HUES6 (cell line): Measurements from ENCODE around the gene GLI2.

ENCODE experiments used
- H3K27ac ChIP-seq: 2 replicates; pipeline ENCODE4 v1.7.0; 2013; ENCODE audit warnings: low read depth, mild to moderate bottlenecking, low read length, inconsistent platforms
- H3K27me3 ChIP-seq: 2 replicates; pipeline ENCODE4 v1.6.1; 2013; ENCODE audit warnings: low read length; ENCODE audit not compliant: control insufficient read depth, insufficient read depth
- H3K36me3 ChIP-seq: 2 replicates; pipeline ENCODE4 v1.6.1; 2013; ENCODE audit warnings: low read length; ENCODE audit not compliant: control insufficient read depth, insufficient read depth
- H3K4me1 ChIP-seq: 2 replicates; pipeline ENCODE4 v1.6.1; 2013; ENCODE audit warnings: low read length; ENCODE audit not compliant: control insufficient read depth, insufficient read depth
- H3K4me3 ChIP-seq: 2 replicates; pipeline ENCODE4 v1.5.1; 2013; ENCODE audit warnings: low read depth, low read length
- H3K9ac ChIP-seq: one replicate; pipeline ENCODE4 v1.6.1; 2013; ENCODE audit warnings: mild to moderate bottlenecking, low read length
- H3K9me3 ChIP-seq: 2 replicates; pipeline ENCODE4 v1.6.1; 2013; ENCODE audit warnings: low read depth, low read length; ENCODE audit not compliant: control insufficient read depth, insufficient read depth

Gene GLI2

DNA sequence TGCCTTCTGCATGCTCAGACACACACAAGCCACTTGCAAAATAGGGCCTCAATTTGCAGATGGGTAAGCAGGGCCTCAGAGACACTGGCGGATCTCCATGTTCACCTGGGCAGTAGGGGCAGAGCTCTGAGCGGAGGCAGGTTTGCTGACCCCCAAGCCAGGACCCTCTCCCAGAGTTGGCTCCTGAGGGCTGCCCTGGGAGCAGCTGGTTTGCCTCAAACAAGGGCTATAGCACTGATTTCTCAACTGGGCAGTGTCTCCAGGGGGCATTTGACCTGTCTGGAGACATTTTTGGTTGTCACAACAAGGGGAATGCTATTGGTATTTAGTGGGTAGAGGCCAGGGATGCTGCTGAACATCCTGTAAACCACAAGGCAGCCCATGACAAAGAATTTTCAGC is 11.6 kb downstream of the GLI2 start:
- H3K9ac ChIP-seq: no peak overlapping the region
- peaks cover 45% of the 10 kb centered on the region for H3K4me1 ChIP-seq
- no peaks in the 10 kb centered on the region for H3K36me3 ChIP-seq
- no peaks in the 10 kb centered on the region for H3K9me3 ChIP-seq
- H3K4me3 ChIP-seq: no peak overlapping the region
- H3K27me3 ChIP-seq: no peaks in the 10 kb centered on the region
- no peak overlapping the region for H3K27ac ChIP-seq

- Histone ChIP-seq H3K4me1 (peaks cover 41% of the 10 kb centered on the region), H3K27me3 (no peaks in the 10 kb centered on the region), H3K9me3 (no peaks in the 10 kb centered on the region), H3K9ac (no peak overlapping the region), H3K36me3 (no peaks in the 10 kb centered on the region), H3K4me3 (no peak overlapping the region), H3K27ac (no peak overlapping the region)
Measured at GRCh38 chr2:120747706-120748105, 12.0 kb downstream of the GLI2 start.

GRCh38 chr2:120748310-120748709 is 12.6 kb downstream of the GLI2 start:
- H3K4me1 ChIP-seq: peaks cover 35% of the 10 kb centered on the region
- no peak overlapping the region for H3K9ac ChIP-seq
- H3K27me3 ChIP-seq: no peaks in the 10 kb centered on the region
- no peak overlapping the region for H3K27ac ChIP-seq
- no peaks in the 10 kb centered on the region for H3K9me3 ChIP-seq
- H3K36me3 ChIP-seq: no peaks in the 10 kb centered on the region
- no peak overlapping the region for H3K4me3 ChIP-seq

DNA sequence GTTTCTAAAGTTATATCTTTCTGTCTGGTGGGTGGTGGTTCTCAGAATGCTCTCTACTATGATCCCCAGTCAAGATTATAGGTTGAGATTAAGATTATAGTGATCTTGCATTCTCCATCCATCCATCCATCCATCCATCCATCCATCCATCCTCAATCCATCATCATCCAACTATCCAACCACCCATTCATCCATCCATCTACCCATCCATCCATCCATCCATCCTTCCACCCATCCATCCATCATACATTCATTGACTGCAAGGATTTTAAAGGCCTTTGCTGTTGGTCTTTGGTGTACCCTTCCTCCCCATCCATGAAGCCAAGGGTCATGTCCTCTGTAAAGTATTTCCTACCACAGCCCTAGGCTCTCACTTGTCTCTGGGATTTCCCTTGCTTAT is 13.1 kb downstream of the GLI2 start:
- Histone ChIP-seq H3K9me3 (no peaks in the 10 kb centered on the region), H3K9ac (no peak overlapping the region), H3K27ac (no peak overlapping the region), H3K4me3 (no peak overlapping the region), H3K36me3 (no peaks in the 10 kb centered on the region), H3K27me3 (no peaks in the 10 kb centered on the region), H3K4me1 (peaks cover 32% of the 10 kb centered on the region)

DNA sequence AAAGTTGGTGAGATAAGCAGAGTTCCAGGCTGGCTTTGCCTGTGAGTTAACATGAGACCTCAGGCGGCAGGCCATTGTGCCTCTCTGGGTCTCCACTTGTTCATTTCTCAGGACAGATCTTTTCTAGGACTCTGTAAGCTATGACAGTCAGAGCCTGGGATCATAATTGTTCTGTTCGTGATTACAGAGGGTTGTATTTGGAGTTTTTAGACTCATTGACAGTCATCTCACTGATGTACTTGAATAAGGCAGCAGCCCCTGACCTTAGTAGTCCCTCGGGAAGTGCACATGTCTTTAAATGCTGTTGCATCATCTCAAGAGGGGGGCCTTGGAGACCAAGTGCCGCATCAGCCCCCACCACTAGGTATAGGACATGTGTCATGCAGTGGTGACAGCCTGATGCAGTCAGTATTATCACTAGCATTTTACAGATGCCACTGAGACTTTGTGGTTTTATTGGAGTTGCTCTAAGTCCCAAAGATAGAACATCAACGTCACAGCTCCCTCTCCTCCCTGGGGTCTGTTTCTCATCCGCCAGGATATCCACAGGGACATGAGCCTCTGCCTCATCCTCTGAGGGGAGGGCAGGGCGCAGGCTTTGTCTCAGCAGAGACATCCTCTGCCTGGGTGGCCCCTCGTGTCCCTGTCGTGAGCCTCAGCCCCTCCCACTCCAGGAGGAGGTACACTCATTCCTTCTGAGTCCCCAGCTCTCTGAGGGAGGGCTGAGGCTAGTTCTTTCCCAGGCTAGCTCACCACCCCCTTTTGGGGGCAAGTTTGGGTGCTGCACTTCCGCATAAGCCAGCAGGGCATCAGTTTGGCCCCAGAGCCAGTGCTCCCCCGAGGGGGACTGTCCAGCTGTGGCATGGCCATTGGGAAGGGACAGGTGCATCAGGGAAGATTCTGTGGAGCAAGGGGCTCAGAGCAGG is 14.1 kb downstream of the GLI2 start:
- Histone ChIP-seq H3K9ac (no peak overlapping the region), H3K27ac (no peak overlapping the region)

DNA sequence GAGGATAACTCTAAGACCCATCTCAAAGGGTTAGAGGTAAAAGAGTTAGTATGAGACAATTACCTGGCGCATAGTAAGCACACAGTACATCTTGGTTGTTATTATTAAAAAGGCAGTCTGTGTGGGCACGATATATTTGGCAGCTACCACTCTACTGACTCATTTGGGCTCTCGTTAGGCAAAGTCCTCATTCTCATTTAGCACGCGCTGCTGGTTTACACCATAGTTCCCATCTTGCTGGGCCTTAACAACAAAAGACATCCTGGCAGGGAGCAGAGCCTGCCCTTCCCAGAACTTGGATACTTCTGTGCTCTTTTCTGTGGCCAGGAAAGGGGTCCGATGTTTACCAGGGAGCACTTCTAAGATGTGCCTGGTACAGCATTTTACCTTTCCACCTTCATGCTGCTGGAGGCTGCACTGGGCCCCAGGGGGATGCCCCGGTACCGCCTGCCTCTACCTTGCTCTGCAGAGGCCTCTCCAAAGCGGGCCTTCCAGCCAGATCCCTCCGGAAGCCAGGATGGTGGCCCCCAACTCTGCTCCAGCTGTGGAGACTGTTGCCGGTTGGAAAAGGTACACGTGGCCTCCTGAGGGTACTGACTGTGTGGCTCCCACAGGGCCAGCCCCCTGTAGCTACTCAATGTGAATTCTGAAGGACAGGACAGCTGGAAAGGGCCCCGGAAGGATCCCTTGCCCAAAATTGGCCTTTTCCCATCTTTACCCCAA is 15.0 kb downstream of the GLI2 start:
- H3K36me3 ChIP-seq: no peaks in the 10 kb centered on the region
- H3K9ac ChIP-seq: no peak overlapping the region
- H3K9me3 ChIP-seq: no peaks in the 10 kb centered on the region
- no peak overlapping the region for H3K27ac ChIP-seq
- no peaks in the 10 kb centered on the region for H3K27me3 ChIP-seq
- peaks cover 30% of the 10 kb centered on the region for H3K4me1 ChIP-seq
- no peak overlapping the region for H3K4me3 ChIP-seq

More for the DNA sequence above, 14.1 kb downstream of the GLI2 start:
- Histone ChIP-seq H3K36me3 (no peaks in the 10 kb centered on the region), H3K9me3 (no peaks in the 10 kb centered on the region), H3K4me1 (peaks cover 30% of the 10 kb centered on the region), H3K4me3 (no peak overlapping the region), H3K27me3 (no peaks in the 10 kb centered on the region)

DNA sequence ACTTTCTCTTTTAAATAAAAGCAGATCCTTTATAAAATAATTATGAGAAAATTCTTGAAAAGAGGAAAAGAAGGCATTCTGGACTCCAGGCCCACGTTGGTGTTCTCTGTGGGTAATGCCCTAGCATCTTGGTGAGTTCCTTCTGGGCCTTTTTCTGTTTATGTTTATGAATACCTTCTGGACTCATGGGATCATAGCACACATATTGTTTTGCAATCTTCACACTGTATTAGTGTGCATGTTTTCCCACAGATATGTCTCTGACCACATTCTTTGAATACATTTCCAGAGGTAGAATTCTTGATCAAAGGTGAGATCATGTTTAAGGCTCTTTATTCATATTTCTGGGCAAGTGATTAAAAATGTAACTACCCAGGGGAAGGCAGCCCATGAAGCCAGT is 15.9 kb downstream of the GLI2 start:
- Histone ChIP-seq H3K9me3 (no peaks in the 10 kb centered on the region), H3K9ac (no peak overlapping the region), H3K27me3 (no peaks in the 10 kb centered on the region), H3K4me1 (peaks cover 30% of the 10 kb centered on the region), H3K27ac (no peak overlapping the region), H3K4me3 (no peak overlapping the region), H3K36me3 (no peaks in the 10 kb centered on the region)

DNA sequence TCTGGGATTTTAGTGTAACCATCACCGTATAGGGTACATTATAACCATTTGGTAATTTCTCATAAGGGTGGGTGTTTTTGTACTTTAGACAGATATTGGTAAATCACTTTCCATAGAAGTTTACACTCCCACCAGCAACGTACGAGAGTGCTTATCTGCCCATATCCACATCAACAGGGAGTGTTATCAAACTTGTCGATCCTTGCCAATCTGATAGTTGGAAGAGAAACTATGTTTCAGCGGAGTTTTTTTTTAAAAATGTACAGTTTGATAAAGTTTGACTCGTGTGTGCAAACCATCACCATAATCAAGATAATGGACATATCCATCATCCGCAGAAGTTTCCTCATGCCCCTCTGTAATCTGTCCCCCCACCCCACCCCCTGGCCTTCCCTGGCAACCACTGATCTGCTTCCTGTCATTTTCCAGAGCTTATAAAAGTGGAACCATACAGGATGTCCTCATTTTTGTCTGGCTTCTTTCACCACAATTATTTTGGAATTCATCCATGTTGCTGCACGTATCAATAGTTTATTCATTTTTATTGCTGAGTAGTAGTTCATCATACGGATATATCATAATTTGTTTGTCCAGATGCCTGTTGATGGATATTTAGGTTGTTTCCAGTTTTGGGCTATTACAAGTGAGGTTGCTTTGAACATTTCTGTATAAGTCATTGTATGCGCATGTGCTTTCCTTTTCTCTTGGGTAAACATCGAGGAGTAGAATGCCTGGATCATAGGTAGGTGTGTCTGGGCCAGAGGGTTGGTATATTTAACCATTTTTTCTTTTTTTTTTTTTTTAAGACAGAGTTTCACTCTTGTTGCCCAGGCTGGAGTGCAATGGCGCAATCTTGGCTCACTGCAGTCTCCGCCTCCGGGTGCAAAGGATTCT is 18.6 kb downstream of the GLI2 start:
- Histone ChIP-seq H3K9ac (no peak overlapping the region), H3K36me3 (no peaks in the 10 kb centered on the region), H3K4me3 (no peak overlapping the region), H3K9me3 (no peaks in the 10 kb centered on the region), H3K27me3 (no peaks in the 10 kb centered on the region), H3K4me1 (peaks cover 38% of the 10 kb centered on the region), H3K27ac (no peak overlapping the region)

DNA sequence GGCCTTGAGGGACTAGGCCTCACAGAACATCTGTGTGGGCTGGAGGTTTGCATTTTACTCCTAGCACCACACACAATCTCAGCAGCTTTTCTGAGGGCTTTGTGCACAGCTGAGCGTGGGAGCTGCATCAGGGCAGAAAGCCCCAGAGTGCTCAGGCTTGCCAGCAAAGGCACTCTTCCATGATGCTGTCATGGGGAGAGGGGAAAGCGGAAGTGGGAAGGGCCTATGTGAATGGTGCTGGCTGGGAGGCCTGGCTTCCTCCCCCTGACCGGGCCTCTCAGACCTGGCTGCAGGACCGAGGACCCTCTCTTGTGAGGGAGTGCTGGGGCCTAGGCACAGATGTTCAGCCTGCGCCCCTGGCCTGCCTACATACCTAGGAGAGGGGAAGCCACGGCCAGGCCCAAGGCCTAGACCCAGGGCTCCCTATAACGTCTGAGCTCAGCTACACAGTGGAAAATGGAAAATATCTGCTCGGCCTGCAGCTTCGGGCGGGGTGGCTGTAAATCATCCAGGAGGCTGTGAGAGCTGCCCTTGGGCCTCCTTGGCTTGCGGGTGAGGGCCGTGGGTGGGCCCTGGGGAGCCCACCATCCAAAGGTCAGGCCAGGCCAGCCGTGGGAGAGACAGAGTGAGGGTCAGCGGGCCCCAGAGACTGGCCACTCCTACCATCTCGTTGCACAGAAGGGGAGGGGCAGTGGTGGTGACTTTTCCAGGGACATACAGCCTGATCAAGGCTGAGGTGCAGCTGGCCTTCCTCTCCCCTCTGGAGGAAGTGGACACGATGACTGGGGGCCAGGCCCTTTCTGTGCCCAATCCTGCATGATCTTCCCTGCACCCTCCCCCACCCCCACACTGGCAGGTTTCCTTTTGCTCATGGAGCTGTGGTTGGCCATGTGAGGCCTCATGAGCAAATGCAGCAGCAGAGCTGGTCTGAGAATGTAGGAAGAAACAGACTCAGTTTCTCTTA is 22.8 kb downstream of the GLI2 start:
- H3K9ac ChIP-seq: peak overlapping the region; percentile 27
- no peak overlapping the region for H3K4me3 ChIP-seq
- H3K4me1 ChIP-seq: peaks cover 58% of the 10 kb centered on the region
- H3K36me3 ChIP-seq: no peaks in the 10 kb centered on the region
- no peaks in the 10 kb centered on the region for H3K9me3 ChIP-seq
- H3K27ac ChIP-seq: peak overlapping the region; percentile 58; the same call in 1 of the 2 replicates
- no peaks in the 10 kb centered on the region for H3K27me3 ChIP-seq
